CD4-positive, alpha-beta memory T cell (primary cell): ENCODE results near the gene CAMTA1. TPM values are rescaled to one million over a fixed set of nuclear protein-coding genes. Genes with fewer than 3 reads are reported as not detected.

Experiments
- CTCF ChIA-PET: fragments of 350-600 bp; sonication (Branson Sonifier 250); formaldehyde crosslinking; loops from one replicate; lab custom pipeline; 2021; ENCODE audit warnings: inconsistent platforms; ENCODE audit not compliant: partially characterized antibody; lab: Charles Lee
- POLR2A ChIA-PET: fragments of 350-600 bp; sonication (Branson Sonifier 250); formaldehyde crosslinking; loops from one replicate; lab custom pipeline; 2021; ENCODE audit not compliant: partially characterized antibody; lab: Charles Lee
- DNase-seq, 5 donors: peaks; one replicate each; pipeline versions ENCODE4 v3.0.0 to v3.0.0-alpha.2; 2020 to 2022; ENCODE audit warnings: mixed read lengths in 1 of 5
- H3K27ac ChIP-seq: one replicate; pipeline ENCODE4 v1.7.0; 2013; ENCODE audit warnings: low read depth, low read length
- H3K27me3 ChIP-seq: 2 replicates; pipeline ENCODE4 v1.7.0; 2013; ENCODE audit warnings: mild to moderate bottlenecking, low read length, moderate library complexity; ENCODE audit not compliant: insufficient read depth
- H3K36me3 ChIP-seq: 2 replicates; pipeline ENCODE4 v1.7.0; 2013; ENCODE audit warnings: mild to moderate bottlenecking, low read length, moderate library complexity; ENCODE audit not compliant: insufficient read depth
- H3K4me1 ChIP-seq: 2 replicates; pipeline ENCODE4 v1.7.0; 2013; ENCODE audit warnings: mild to moderate bottlenecking, low read length, moderate library complexity; ENCODE audit not compliant: insufficient read depth
- H3K4me3 ChIP-seq, 2 donors: one replicate each; pipeline ENCODE4 v1.7.0; 2013; ENCODE audit warnings: low read length in 2 of 2, mild to moderate bottlenecking in 1 of 2
- H3K9me3 ChIP-seq, 2 donors: one replicate each; pipeline ENCODE4 v1.7.0; 2013; ENCODE audit warnings: low read length in 2 of 2, control low read depth in 1 of 2; ENCODE audit not compliant: control insufficient read depth in 1 of 2
- H3K27ac Mint-ChIP-seq, 7 donors: one replicate each; pipeline ENCODE4 v1.8.0; 2020 to 2021; ENCODE audit warnings: mixed read lengths in 7 of 7, mild to moderate bottlenecking in 6 of 7, inconsistent platforms in 3 of 7, moderate library complexity in 3 of 7
- H3K27me3 Mint-ChIP-seq, 2 donors: one replicate each; pipeline ENCODE4 v1.8.0; 2020 to 2021; ENCODE audit warnings: mixed read lengths in 2 of 2
- H3K36me3 Mint-ChIP-seq, 2 donors: one replicate each; pipeline ENCODE4 v1.8.0; 2020 to 2021; ENCODE audit warnings: mixed read lengths in 2 of 2, inconsistent platforms in 1 of 2, mild to moderate bottlenecking in 1 of 2
- H3K4me1 Mint-ChIP-seq, 4 donors: one replicate each; pipeline ENCODE4 v1.8.0; 2020 to 2021; ENCODE audit warnings: mixed read lengths in 4 of 4, mild to moderate bottlenecking in 1 of 4
- H3K4me3 Mint-ChIP-seq, 8 donors: one replicate each; pipeline ENCODE4 v1.8.0; 2020 to 2021; ENCODE audit warnings: mixed read lengths in 8 of 8, mild to moderate bottlenecking in 7 of 8, moderate library complexity in 6 of 8, inconsistent platforms in 3 of 8
- H3K9me3 Mint-ChIP-seq, 8 donors: one replicate each; pipeline ENCODE4 v1.8.0; 2020 to 2021; ENCODE audit warnings: mixed read lengths in 8 of 8, mild to moderate bottlenecking in 5 of 8, inconsistent platforms in 3 of 8, moderate library complexity in 1 of 8
- intact Hi-C: fragments of 100-400 bp; cut with micrococcal nuclease; formaldehyde crosslinking; loops from one replicate; pipeline ENCODE4 v1.15.1; 2023
- polyA plus RNA-seq, 2 donors: library from polyadenylated mRNA; unstranded; fragments of 300-500 nt; fragmentation: Illumina TruSeq; gene quantifications; one replicate each; pipeline ENCODE4 v1.2.3, GENCODE V29; 2021
- total RNA-seq, 2 experiments: library from RNA; stranded (reverse); gene quantifications; one replicate each; pipeline ENCODE4 v1.2.3, GENCODE V29; 2021

Gene CAMTA1
- total and polyA plus RNA-seq, 4 experiments from 2014 or later: 39.1 to 118 (median 59.9) TPM

GRCh38 chr1:7478142-7478790 lies 693.0 kb downstream of the CAMTA1 start:
- no peak overlapping the region for H3K27ac ChIP-seq
- H3K4me1 ChIP-seq: no peaks in the 10 kb centered on the region
- ChIA-PET POLR2A (no interaction called here), CTCF (no interaction called here)
- no peaks in the 10 kb centered on the region for H3K9me3 Mint-ChIP-seq
- intact Hi-C loops: no loop called here
- no peaks in the 10 kb centered on the region for H3K36me3 ChIP-seq
- no peaks in the 10 kb centered on the region for H3K9me3 ChIP-seq
- H3K4me3 Mint-ChIP-seq: no peak overlapping the region
- peaks cover 1 to 6% of the 10 kb centered on the region in 2 donors for H3K27me3 Mint-ChIP-seq
- DNase-seq: no peak
- H3K4me3 ChIP-seq: no peak overlapping the region
- H3K4me1 Mint-ChIP-seq: no peaks in the 10 kb centered on the region
- H3K27ac Mint-ChIP-seq: no peak overlapping the region
- no peaks in the 10 kb centered on the region for H3K27me3 ChIP-seq
- H3K36me3 Mint-ChIP-seq: no peaks in the 10 kb centered on the region

DNA sequence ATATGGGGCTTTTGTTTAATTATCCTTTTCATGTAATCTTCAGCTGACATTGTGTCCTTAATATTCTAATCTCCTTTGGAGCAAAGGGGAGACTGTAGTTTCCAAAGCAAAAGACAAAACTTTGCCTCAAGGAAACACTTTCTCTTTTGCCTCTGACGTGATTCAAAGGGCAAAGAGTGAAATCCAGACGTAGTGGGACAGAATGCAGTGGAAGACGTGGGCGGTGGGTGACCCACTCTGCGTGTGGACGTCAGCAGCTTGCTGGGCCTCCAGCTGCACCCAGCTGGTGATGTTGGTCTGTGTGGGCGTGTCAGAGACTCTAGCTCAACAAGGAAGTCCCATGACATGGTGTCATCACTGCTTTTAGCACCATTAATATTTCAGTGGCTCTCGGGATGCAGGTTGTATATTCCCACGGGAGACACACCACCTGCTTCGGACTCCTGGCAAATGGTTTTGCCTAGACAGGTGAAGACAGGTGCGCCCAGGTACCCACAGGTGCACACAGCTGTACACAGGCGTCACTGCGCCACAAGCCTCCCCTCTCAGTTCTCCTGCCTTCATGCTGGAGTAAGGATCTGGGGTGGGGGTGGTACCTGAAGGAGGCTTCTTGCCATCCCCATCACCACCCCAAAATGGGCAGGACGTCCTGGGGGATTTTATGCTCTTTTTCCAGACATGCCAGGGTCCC lies 693.7 kb downstream of the CAMTA1 start:
- H3K27me3 Mint-ChIP-seq: peaks cover 1 to 6% of the 10 kb centered on the region in 2 donors
- no peak overlapping the region for H3K27ac Mint-ChIP-seq
- DNase-seq: no peak
- no peak overlapping the region for H3K4me3 ChIP-seq
- no peaks in the 10 kb centered on the region for H3K4me1 ChIP-seq
- POLR2A ChIA-PET: no interaction called here
- H3K27ac ChIP-seq: no peak overlapping the region
- H3K9me3 Mint-ChIP-seq: no peaks in the 10 kb centered on the region
- H3K4me3 Mint-ChIP-seq: no peak overlapping the region
- H3K9me3 ChIP-seq: no peaks in the 10 kb centered on the region
- H3K36me3 Mint-ChIP-seq: no peaks in the 10 kb centered on the region
- H3K4me1 Mint-ChIP-seq: no peaks in the 10 kb centered on the region
- CTCF ChIA-PET: no interaction called here
- no peaks in the 10 kb centered on the region for H3K36me3 ChIP-seq
- H3K27me3 ChIP-seq: no peaks in the 10 kb centered on the region
- intact Hi-C loops: no loop called here

DNA sequence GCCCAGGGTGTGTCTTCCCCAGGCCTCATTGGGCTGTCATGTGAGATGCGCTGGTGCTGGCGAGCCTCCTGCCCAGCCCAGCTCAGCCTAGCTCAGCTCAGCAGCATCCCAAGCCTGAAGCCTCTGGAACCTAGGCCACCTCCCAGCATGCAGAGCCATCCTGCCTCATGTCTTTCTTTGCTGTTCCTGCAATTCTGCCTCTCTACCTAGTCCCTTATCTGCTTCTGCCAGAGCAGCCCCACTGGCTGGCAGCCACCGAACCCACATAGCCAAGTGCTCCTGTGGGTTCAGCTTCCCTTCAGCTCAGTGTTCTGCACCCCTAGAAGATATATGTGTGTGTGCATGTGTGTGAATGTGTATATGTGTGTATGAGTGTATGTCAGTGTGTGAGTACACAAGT lies 694.3 kb downstream of the CAMTA1 start:
- Mint-ChIP-seq H3K9me3 (no peaks in the 10 kb centered on the region), H3K4me3 (no peak overlapping the region), H3K4me1 (no peaks in the 10 kb centered on the region), H3K36me3 (no peaks in the 10 kb centered on the region), H3K27me3 (peaks cover 1 to 6% of the 10 kb centered on the region in 2 donors), H3K27ac (no peak overlapping the region)
- Histone ChIP-seq H3K27ac (no peak overlapping the region), H3K36me3 (no peaks in the 10 kb centered on the region), H3K4me3 (no peak overlapping the region), H3K27me3 (no peaks in the 10 kb centered on the region), H3K4me1 (no peaks in the 10 kb centered on the region), H3K9me3 (no peaks in the 10 kb centered on the region)
- POLR2A ChIA-PET: no interaction called here
- DNase-seq: no peak
- intact Hi-C loops: no loop called here
- CTCF ChIA-PET: no interaction called here

GRCh38 chr1:7481194-7481593 lies 695.9 kb downstream of the CAMTA1 start:
- intact Hi-C loops: no loop called here
- Histone ChIP-seq H3K27me3 (no peaks in the 10 kb centered on the region), H3K36me3 (no peaks in the 10 kb centered on the region), H3K4me1 (no peaks in the 10 kb centered on the region), H3K27ac (no peak overlapping the region), H3K4me3 (no peak overlapping the region), H3K9me3 (no peaks in the 10 kb centered on the region)
- no peaks in the 10 kb centered on the region for H3K4me1 Mint-ChIP-seq
- H3K27me3 Mint-ChIP-seq: peaks cover 1 to 4% of the 10 kb centered on the region in 2 donors
- H3K36me3 Mint-ChIP-seq: no peaks in the 10 kb centered on the region
- H3K27ac Mint-ChIP-seq: no peak overlapping the region
- no peaks in the 10 kb centered on the region for H3K9me3 Mint-ChIP-seq
- ChIA-PET CTCF (no interaction called here), POLR2A (no interaction called here)
- H3K4me3 Mint-ChIP-seq: no peak overlapping the region
- DNase-seq: no peak

DNA sequence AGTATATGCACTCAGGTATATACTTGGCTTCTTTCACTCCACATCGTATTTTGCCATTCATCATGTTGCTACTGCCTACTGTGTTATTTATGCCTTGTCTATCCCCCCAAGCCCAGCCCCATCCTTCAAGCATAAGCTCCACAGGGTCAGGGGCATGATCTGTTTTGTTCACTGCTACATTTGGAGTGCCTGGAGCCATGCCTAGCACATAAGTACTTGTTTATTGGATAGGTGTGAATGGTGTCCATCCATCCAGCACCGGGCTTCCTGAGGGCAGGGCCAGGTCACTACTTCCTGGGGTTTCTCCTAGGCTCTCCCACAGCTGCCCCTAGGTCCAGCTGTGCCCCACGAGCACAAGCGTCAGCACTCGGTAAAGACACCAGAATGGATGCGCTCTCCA lies 696.8 kb downstream of the CAMTA1 start:
- Histone ChIP-seq H3K27ac (no peak overlapping the region), H3K27me3 (no peaks in the 10 kb centered on the region), H3K4me3 (no peak overlapping the region), H3K4me1 (no peaks in the 10 kb centered on the region), H3K36me3 (no peaks in the 10 kb centered on the region), H3K9me3 (no peaks in the 10 kb centered on the region)
- ChIA-PET CTCF (no interaction called here), POLR2A (no interaction called here)
- Mint-ChIP-seq H3K27ac (no peak overlapping the region), H3K27me3 (peaks cover 1 to 4% of the 10 kb centered on the region in 2 donors), H3K4me1 (no peaks in the 10 kb centered on the region), H3K4me3 (no peak overlapping the region), H3K9me3 (no peaks in the 10 kb centered on the region), H3K36me3 (no peaks in the 10 kb centered on the region)
- DNase-seq: no peak
- intact Hi-C loops: no loop called here

DNA sequence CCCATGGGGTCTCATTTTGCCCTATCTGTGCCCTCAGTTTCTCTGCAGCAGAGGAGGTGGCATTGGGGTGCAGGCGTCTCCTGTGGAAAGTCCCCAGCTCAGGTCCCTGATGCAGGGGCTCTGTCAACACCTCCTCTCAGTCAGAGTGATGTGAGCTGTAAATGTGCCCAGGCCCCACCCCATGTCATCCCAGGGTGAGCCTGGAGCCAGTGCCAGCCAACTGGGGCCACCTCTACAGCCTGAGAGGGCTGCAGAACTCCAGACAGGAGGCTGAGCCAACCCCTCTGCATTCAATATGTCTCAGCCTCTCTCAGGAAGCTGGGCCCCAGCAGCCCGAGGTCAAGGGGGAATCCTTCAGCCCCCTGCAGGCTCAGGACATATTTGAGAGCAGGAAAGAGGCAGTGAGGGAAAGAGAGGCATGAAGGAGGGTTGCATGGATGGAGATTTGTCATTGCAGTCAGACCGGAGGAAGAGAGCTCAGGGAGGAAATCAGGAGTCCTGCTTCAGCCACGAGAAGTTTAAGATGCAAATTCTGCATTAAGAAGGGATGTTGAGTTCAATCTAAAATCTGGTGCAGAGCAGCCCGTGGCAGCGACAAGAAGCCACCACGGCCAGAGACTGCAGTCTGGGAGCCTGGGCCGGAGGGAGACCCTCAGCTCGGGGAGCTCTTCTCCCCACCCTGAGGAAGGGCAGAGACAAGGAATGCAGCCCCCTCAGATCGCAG lies 697.7 kb downstream of the CAMTA1 start:
- DNase-seq: no peak
- intact Hi-C loops: no loop called here
- H3K27me3 ChIP-seq: no peaks in the 10 kb centered on the region
- peaks cover 1 to 4% of the 10 kb centered on the region in 2 donors for H3K27me3 Mint-ChIP-seq
- H3K4me1 ChIP-seq: no peaks in the 10 kb centered on the region
- ChIA-PET CTCF (no interaction called here), POLR2A (no interaction called here)
- H3K4me3 ChIP-seq: no peak overlapping the region
- H3K36me3 Mint-ChIP-seq: no peaks in the 10 kb centered on the region
- H3K27ac ChIP-seq: no peak overlapping the region
- no peaks in the 10 kb centered on the region for H3K36me3 ChIP-seq
- H3K9me3 ChIP-seq: no peaks in the 10 kb centered on the region
- no peaks in the 10 kb centered on the region for H3K4me1 Mint-ChIP-seq
- H3K4me3 Mint-ChIP-seq: no peak overlapping the region
- no peak overlapping the region for H3K27ac Mint-ChIP-seq
- no peaks in the 10 kb centered on the region for H3K9me3 Mint-ChIP-seq

DNA sequence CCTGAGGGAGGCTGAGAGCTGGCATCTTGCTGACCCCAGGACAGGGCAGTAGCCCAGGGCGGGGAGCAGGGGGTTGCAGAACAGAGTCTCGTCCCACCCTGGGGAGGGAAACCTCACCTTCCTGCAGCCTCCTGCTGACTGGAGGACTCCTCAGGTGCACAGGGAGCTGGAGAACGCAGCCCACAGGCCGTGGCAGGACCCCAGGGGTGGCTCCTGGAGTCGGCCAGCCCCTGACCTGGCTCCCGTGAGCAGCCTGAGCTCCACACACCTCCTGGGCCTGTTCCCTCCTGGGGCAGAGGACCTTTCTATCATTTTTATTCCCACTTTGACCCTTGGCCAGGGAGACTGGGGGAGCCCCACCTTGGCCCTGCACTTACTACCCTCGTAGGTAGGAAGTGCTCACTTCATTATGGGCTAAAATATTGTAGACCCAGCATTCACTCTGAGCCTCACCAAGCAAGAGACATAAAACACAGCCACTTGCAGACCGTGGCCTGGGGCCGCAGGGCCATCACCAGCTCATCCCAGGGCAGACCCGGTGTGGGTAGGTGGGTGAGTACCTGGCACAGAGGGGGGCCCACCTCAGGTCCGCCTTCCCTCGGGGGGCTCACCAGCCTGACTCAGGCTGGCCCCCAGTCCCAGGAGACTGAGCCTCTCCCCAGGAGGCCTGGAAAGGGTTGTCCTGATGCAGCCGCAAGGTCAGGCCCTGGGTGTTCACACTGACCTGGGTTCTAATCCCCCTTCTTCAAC lies 698.6 kb downstream of the CAMTA1 start:
- CTCF ChIA-PET: no interaction called here
- Histone ChIP-seq H3K27ac (no peak overlapping the region), H3K4me3 (no peak overlapping the region), H3K4me1 (no peaks in the 10 kb centered on the region), H3K27me3 (no peaks in the 10 kb centered on the region), H3K36me3 (no peaks in the 10 kb centered on the region), H3K9me3 (no peaks in the 10 kb centered on the region)
- H3K27ac Mint-ChIP-seq: no peak overlapping the region
- no peaks in the 10 kb centered on the region for H3K36me3 Mint-ChIP-seq
- POLR2A ChIA-PET: no interaction called here
- no peak overlapping the region for H3K4me3 Mint-ChIP-seq
- H3K27me3 Mint-ChIP-seq: peaks cover 1 to 4% of the 10 kb centered on the region in 2 donors
- intact Hi-C loops: no loop called here
- no peaks in the 10 kb centered on the region for H3K9me3 Mint-ChIP-seq
- no peaks in the 10 kb centered on the region for H3K4me1 Mint-ChIP-seq
- no peak for DNase-seq
